ENCODE measurements around the gene PRKN.

DNA sequence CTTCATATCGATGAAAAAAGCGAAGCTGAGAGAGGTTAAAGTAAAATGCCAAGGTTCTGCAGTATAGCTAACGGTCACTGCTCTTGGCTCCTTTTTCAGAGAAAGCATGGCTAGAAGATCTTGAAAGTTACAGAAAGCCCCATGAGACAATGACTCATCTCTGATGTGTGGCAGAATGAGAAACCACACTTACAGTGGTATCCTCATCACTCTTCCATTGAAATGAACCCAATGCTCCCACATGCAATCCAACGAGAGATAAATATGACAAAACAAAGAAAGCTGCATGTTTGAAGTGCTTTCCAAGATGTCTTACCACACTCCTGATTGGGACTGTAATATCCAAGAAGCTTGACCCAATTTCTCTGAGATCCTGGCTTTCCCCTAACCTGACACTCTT is 694.9 kb downstream of the PRKN start:
- TF ChIP-seq EZH2 (IDR thresholded peaks at IDR 0.05; ENCODE audit: insufficient read depth, poor library complexity, severe bottlenecking) = no peak
- TF ChIP-seq EZH2phosphoT487 (IDR thresholded peaks at IDR 0.05; ENCODE audit: insufficient read depth, low read depth) = no peak
